Activated T-helper 1 cell treated with Interleukin-2 at 50 U/mL for 16 hours (primary cell): Measurements from ENCODE around the gene DLGAP1.

ENCODE experiments used
- DNase-seq: peaks from one replicate; pipeline ENCODE4 v3.0.0-alpha.2; 2020; ENCODE audit warnings: low read depth

DLGAP1 gene

GRCh38 chr18:3863006-3863405 lies 592.1 kb downstream of the DLGAP1 start:
- no peak for DNase-seq

GRCh38 chr18:3861495-3861894 lies 593.6 kb downstream of the DLGAP1 start:
- no peak for DNase-seq

GRCh38 chr18:3857544-3857943 lies 597.6 kb downstream of the DLGAP1 start:
- DNase-seq: no peak

GRCh38 chr18:3855966-3856365 lies 599.1 kb downstream of the DLGAP1 start:
- no peak for DNase-seq

- DNase-seq: no peak
These were observed 602.8 kb downstream of the DLGAP1 start for GRCh38 chr18:3852321-3852720.

- DNase-seq: no peak
These were observed 603.9 kb downstream of the DLGAP1 start for GRCh38 chr18:3851159-3851558.

- DNase-seq: no peak
These were observed 606.8 kb downstream of the DLGAP1 start for GRCh38 chr18:3848316-3848715.

- DNase-seq: no peak
These were observed 609.9 kb downstream of the DLGAP1 start for GRCh38 chr18:3845161-3845560.

- no peak for DNase-seq
These were observed 612.3 kb downstream of the DLGAP1 start for GRCh38 chr18:3842844-3843243.

- DNase-seq: no peak
These were observed 614.3 kb downstream of the DLGAP1 start for GRCh38 chr18:3840766-3841165.

GRCh38 chr18:3839581-3839981 lies 615.5 kb downstream of the DLGAP1 start:
- DNase-seq: no peak

GRCh38 chr18:3836483-3837335 lies 618.4 kb downstream of the DLGAP1 start:
- no peak for DNase-seq

- no peak for DNase-seq
These were observed 623.0 kb downstream of the DLGAP1 start for GRCh38 chr18:3832025-3832638.

- no peak for DNase-seq
These were observed 624.5 kb downstream of the DLGAP1 start for GRCh38 chr18:3830604-3831003.

- DNase-seq: no peak
These were observed 627.8 kb downstream of the DLGAP1 start for GRCh38 chr18:3827236-3827845.

- DNase-seq: no peak
These were observed 629.1 kb downstream of the DLGAP1 start for GRCh38 chr18:3826021-3826420.

- no peak for DNase-seq
These were observed 631.0 kb downstream of the DLGAP1 start for GRCh38 chr18:3824101-3824500.

- DNase-seq: no peak
These were observed 632.0 kb downstream of the DLGAP1 start for GRCh38 chr18:3823073-3823472.

GRCh38 chr18:3821524-3821923 lies 633.6 kb downstream of the DLGAP1 start:
- no peak for DNase-seq

GRCh38 chr18:3819961-3820360 lies 635.1 kb downstream of the DLGAP1 start:
- DNase-seq: no peak

- DNase-seq: no peak
These were observed 638.3 kb downstream of the DLGAP1 start for GRCh38 chr18:3816610-3817363.

- DNase-seq: no peak
These were observed 639.1 kb downstream of the DLGAP1 start for GRCh38 chr18:3815991-3816390.
